PFSK-1 (cell line): ENCODE results near the gene EPAS1.

ENCODE experiments used
- POLR2AphosphoS5 ChIP-seq: IDR thresholded peaks from 2 replicates; pipeline ENCODE4 v1.6.1; 2012; ENCODE audit warnings: low read depth, mild to moderate bottlenecking, control low read depth, low read length, moderate library complexity
- REST ChIP-seq, 2 experiments: IDR thresholded peaks; 2 replicates each; pipeline versions ENCODE4 v1.6.1 to v1.8.0; 2011 to 2012; ENCODE audit warnings: low read depth in 2 of 2, low read length in 2 of 2, control low read depth in 1 of 2, inconsistent platforms in 1 of 2, mild to moderate bottlenecking in 1 of 2, moderate library complexity in 1 of 2; ENCODE audit not compliant: insufficient read depth in 1 of 2
- SIN3A ChIP-seq: IDR thresholded peaks from 2 replicates; pipeline ENCODE4 v1.6.1; 2012; ENCODE audit warnings: mild to moderate bottlenecking, low read length, moderate library complexity, borderline replicate concordance; ENCODE audit not compliant: insufficient read depth
- TAF1 ChIP-seq: IDR thresholded peaks from 2 replicates; pipeline ENCODE4 v1.6.1; 2012; ENCODE audit warnings: low read length, control low read depth, borderline replicate concordance; ENCODE audit not compliant: insufficient read depth

GRCh38 chr2:46413631-46414030 is 116.4 kb downstream of the EPAS1 start:
- no peak for TF ChIP-seq TAF1
- TF ChIP-seq POLR2AphosphoS5, result no peak
- TF ChIP-seq SIN3A, result no peak
- no peak for TF ChIP-seq REST (IDR thresholded peaks at IDR 0.05; ENCODE audit: insufficient read depth in 1 of 2, low read depth in 2 of 2, low read length in 2 of 2)
